ENCODE data around the gene TAL2.

GRCh38 chr9:105670315-105670714, 8.1 kb downstream of the TAL2 start:
- no peak for TF ChIP-seq SIN3A (IDR thresholded peaks at IDR 0.05; ENCODE audit: borderline replicate concordance, low read depth, low read length)
- TF ChIP-seq GATA2 (CRISPR knock-in tag; IDR thresholded peaks at IDR 0.05), result no peak
- TF ChIP-seq CTCF (IDR thresholded peaks at IDR 0.05), result no peak
- TF ChIP-seq USF2 (IDR thresholded peaks at IDR 0.05; ENCODE audit: borderline replicate concordance, low read depth, low read length), result no peak
- no peak for TF ChIP-seq RAD21 (IDR thresholded peaks at IDR 0.05; ENCODE audit: low read length)
- TF ChIP-seq GABPA (IDR thresholded peaks at IDR 0.05; ENCODE audit: low read depth), result no peak
- TF ChIP-seq EP300 (IDR thresholded peaks at IDR 0.05; ENCODE audit: borderline replicate concordance in 1 of 2, low read depth in 1 of 2, low read length in 1 of 2), result no peak
- no peak for TF ChIP-seq USF1 (IDR thresholded peaks at IDR 0.05; ENCODE audit: borderline replicate concordance, low read depth)
- no peak for TF ChIP-seq ELF1 (IDR thresholded peaks at IDR 0.05)
- TF ChIP-seq TAF1 (IDR thresholded peaks at IDR 0.05; ENCODE audit: borderline replicate concordance, low read depth, low read length), result no peak
- TF ChIP-seq POLR2AphosphoS5 (IDR thresholded peaks at IDR 0.05; ENCODE audit: low read depth, low read length), result no peak
- no peak for TF ChIP-seq EZH2phosphoT487 (IDR thresholded peaks at IDR 0.05; ENCODE audit: borderline replicate concordance, low read depth)
